Loucy (cell line): Measurements from ENCODE around the gene TRIM2.

Experiments
- H2AFZ ChIP-seq: fragments of 200-600 bp; sonication (generic); 2 replicates; pipeline ENCODE4 v1.6.0; 2016; ENCODE audit warnings: antibody characterized with exemption, mild to moderate bottlenecking, low read length, moderate library complexity
- H3F3A ChIP-seq: fragments of 200-600 bp; 2 replicates; pipeline ENCODE4 v1.6.0; 2016; ENCODE audit warnings: antibody characterized with exemption, low read depth, mild to moderate bottlenecking
- H3K27me3 ChIP-seq: fragments of 200-600 bp; sonication (generic); 2 replicates; pipeline ENCODE4 v1.6.1; 2014; ENCODE audit warnings: low read length, mild to moderate bottlenecking; ENCODE audit not compliant: insufficient read depth, poor library complexity, severe bottlenecking
- H3K36me3 ChIP-seq: fragments of 200-600 bp; sonication (generic); 2 replicates; pipeline ENCODE4 v1.6.1; 2016; ENCODE audit warnings: low read length; ENCODE audit not compliant: insufficient read depth
- H3K4me1 ChIP-seq: fragments of 200-600 bp; sonication (generic); 2 replicates; pipeline ENCODE4 v1.5.1; 2014; ENCODE audit warnings: low read length, mild to moderate bottlenecking; ENCODE audit not compliant: insufficient read depth, poor library complexity, severe bottlenecking
- H3K4me2 ChIP-seq: fragments of 200-600 bp; sonication (generic); 2 replicates; pipeline ENCODE4 v1.6.0; 2014; ENCODE audit warnings: antibody characterized with exemption, low read length, low read depth, mild to moderate bottlenecking; ENCODE audit not compliant: poor library complexity, severe bottlenecking
- H3K4me3 ChIP-seq: fragments of 200-600 bp; sonication (generic); 2 replicates; pipeline ENCODE4 v1.5.1; 2014; ENCODE audit warnings: low read length, mild to moderate bottlenecking, mixed read lengths; ENCODE audit not compliant: poor library complexity, severe bottlenecking
- H3K79me2 ChIP-seq: fragments of 200-600 bp; sonication (generic); 2 replicates; pipeline ENCODE4 v1.6.1; 2014; ENCODE audit warnings: low read length; ENCODE audit not compliant: insufficient read depth
- H3K9ac ChIP-seq: fragments of 200-600 bp; sonication (generic); 2 replicates; pipeline ENCODE4 v1.6.0; 2014; ENCODE audit warnings: mild to moderate bottlenecking, low read depth, low read length, moderate library complexity; ENCODE audit not compliant: poor library complexity, severe bottlenecking
- H3K9me2 ChIP-seq: fragments of 200-600 bp; sonication (generic); replicated peaks from 2 replicates; pipeline ENCODE4 v1.6.1; 2016; ENCODE audit warnings: low read depth, low read length, mixed read lengths
- H3K9me3 ChIP-seq: fragments of 200-600 bp; sonication (generic); 2 replicates; pipeline ENCODE4 v1.6.1; 2014; ENCODE audit warnings: mild to moderate bottlenecking, antibody characterized with exemption, low read length, low read depth; ENCODE audit not compliant: insufficient read depth
- H4K20me1 ChIP-seq: fragments of 200-600 bp; sonication (generic); 2 replicates; pipeline ENCODE4 v1.6.0; 2014; ENCODE audit warnings: antibody characterized with exemption, low read length, mild to moderate bottlenecking; ENCODE audit not compliant: insufficient read depth, poor library complexity, severe bottlenecking
- EZH2phosphoT487 ChIP-seq: fragments of 200-600 bp; IDR thresholded peaks from 2 replicates; pipeline ENCODE4 v1.6.1; 2018; ENCODE audit warnings: antibody characterized with exemption, mild to moderate bottlenecking, moderate library complexity, borderline replicate concordance
- TF ChIP-seq, protein P1 (sequence below): fragments of 200-600 bp; sonication (generic); conservative IDR thresholded peaks from 2 replicates; pipeline ENCODE4 v1.5.1; 2014; ENCODE audit warnings: mild to moderate bottlenecking, antibody characterized with exemption, low read length

Gene TRIM2

DNA sequence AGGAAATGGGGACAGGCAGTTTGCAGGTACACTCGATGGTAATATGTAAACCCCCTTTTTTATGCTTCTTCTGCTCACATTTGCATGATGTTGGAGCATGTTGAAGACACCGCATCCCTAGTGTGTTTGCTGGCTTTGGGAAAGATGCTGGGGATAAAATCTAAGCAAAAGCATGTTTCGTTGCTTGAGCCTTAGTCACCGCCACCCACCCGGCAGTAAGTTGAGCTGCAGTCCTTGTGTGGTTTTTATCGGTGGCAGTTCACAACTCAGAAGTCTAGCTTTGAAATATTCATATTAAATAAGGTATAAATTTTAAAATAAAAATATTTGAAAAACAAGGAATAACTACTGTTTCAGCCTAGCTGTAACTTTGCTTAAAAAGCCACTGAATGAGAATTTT lies 118.5 kb downstream of the TRIM2 start:
- H3F3A ChIP-seq: no peaks in the 10 kb centered on the region
- no peaks in the 10 kb centered on the region for H4K20me1 ChIP-seq
- no peak overlapping the region for H3K4me3 ChIP-seq
- H3K4me2 ChIP-seq: no peak overlapping the region
- H2AFZ ChIP-seq: no peak overlapping the region
- TF ChIP-seq, protein P1, sequence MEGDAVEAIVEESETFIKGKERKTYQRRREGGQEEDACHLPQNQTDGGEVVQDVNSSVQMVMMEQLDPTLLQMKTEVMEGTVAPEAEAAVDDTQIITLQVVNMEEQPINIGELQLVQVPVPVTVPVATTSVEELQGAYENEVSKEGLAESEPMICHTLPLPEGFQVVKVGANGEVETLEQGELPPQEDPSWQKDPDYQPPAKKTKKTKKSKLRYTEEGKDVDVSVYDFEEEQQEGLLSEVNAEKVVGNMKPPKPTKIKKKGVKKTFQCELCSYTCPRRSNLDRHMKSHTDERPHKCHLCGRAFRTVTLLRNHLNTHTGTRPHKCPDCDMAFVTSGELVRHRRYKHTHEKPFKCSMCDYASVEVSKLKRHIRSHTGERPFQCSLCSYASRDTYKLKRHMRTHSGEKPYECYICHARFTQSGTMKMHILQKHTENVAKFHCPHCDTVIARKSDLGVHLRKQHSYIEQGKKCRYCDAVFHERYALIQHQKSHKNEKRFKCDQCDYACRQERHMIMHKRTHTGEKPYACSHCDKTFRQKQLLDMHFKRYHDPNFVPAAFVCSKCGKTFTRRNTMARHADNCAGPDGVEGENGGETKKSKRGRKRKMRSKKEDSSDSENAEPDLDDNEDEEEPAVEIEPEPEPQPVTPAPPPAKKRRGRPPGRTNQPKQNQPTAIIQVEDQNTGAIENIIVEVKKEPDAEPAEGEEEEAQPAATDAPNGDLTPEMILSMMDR: no peak
- no peak for TF ChIP-seq EZH2phosphoT487
- no peaks in the 10 kb centered on the region for H3K9me2 ChIP-seq
- H3K4me1 ChIP-seq: no peaks in the 10 kb centered on the region
- H3K9ac ChIP-seq: no peak overlapping the region
- H3K36me3 ChIP-seq: no peaks in the 10 kb centered on the region
- H3K9me3 ChIP-seq: no peaks in the 10 kb centered on the region
- no peaks in the 10 kb centered on the region for H3K79me2 ChIP-seq
- no peaks in the 10 kb centered on the region for H3K27me3 ChIP-seq

DNA sequence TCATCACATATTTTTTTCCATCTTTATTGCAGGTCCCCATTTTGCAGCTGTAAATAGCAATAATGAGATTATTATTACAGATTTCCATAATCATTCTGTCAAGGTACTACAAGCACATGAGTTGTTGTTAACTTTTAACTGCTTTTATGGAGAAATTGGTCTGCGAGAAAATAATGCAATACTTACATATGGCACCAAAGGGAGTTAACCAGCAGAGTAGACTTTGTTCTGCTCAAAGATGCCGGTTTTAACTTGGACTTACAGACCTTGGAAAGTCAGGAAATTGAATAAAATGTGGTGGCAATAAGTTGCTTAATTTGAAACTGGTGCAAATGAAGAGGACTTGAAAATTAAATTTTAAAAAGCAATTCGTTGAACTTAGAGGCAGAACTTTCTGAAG lies 119.8 kb downstream of the TRIM2 start:
- no peaks in the 10 kb centered on the region for H3F3A ChIP-seq
- peaks cover 3% of the 10 kb centered on the region; the same call in 1 of the 2 replicates for H3K36me3 ChIP-seq
- no peaks in the 10 kb centered on the region for H3K9me3 ChIP-seq
- no peaks in the 10 kb centered on the region for H4K20me1 ChIP-seq
- H3K27me3 ChIP-seq: no peaks in the 10 kb centered on the region
- no peak overlapping the region for H3K4me2 ChIP-seq
- H3K4me3 ChIP-seq: no peak overlapping the region
- H3K9me2 ChIP-seq: no peaks in the 10 kb centered on the region
- H3K9ac ChIP-seq: no peak overlapping the region
- H3K79me2 ChIP-seq: no peaks in the 10 kb centered on the region
- TF ChIP-seq EZH2phosphoT487: no peak
- TF ChIP-seq, protein P1: no peak
- H3K4me1 ChIP-seq: no peaks in the 10 kb centered on the region
- no peak overlapping the region for H2AFZ ChIP-seq

DNA sequence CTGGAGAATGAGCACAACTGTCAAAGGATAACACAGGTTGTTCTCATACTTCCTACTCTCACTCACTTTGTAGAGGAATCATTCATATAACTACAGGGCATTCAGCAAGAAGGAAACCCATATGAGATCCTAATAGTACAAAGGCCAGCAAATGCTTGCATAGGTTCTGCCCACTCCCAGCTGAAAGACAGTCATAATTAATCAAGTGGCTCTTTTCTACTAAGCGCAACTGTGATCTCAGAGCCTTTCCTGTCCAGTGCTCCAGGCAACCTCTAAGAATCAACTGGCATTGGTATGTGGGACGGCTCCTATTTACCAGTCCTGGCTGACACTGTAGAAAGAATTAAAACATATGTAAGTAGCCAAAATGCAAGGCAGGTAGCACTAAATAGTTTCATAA lies 121.3 kb downstream of the TRIM2 start:
- TF ChIP-seq, protein P1: no peak
- TF ChIP-seq EZH2phosphoT487: no peak
- H3K4me1 ChIP-seq: no peaks in the 10 kb centered on the region
- no peaks in the 10 kb centered on the region for H3K79me2 ChIP-seq
- peaks cover 3% of the 10 kb centered on the region; the same call in 1 of the 2 replicates for H3K36me3 ChIP-seq
- H3K4me2 ChIP-seq: no peak overlapping the region
- H4K20me1 ChIP-seq: no peaks in the 10 kb centered on the region
- no peaks in the 10 kb centered on the region for H3K27me3 ChIP-seq
- H3K9ac ChIP-seq: no peak overlapping the region
- H3K4me3 ChIP-seq: no peak overlapping the region
- H3K9me2 ChIP-seq: no peaks in the 10 kb centered on the region
- no peaks in the 10 kb centered on the region for H3F3A ChIP-seq
- no peak overlapping the region for H2AFZ ChIP-seq
- H3K9me3 ChIP-seq: no peaks in the 10 kb centered on the region
